A549 treated with AZD2906 at 1 μM for 4 hours (cell line): Measurements from ENCODE around the gene KCNJ2. TPM values are rescaled to one million over a fixed set of nuclear protein-coding genes. Genes with fewer than 3 reads are reported as not detected.

ENCODE experiments used
- total RNA-seq: library from RNA; stranded (reverse); fragments of 200-300 nt; extraction: Qiagen RNA extraction; gene quantifications from 5 replicates; pipeline ENCODE4 v1.2.3, GENCODE V29; 2022

The KCNJ2 gene
- total RNA-seq, result 0.03 to 0.10 TPM (median 0.06 TPM) in 5 replicates

DNA sequence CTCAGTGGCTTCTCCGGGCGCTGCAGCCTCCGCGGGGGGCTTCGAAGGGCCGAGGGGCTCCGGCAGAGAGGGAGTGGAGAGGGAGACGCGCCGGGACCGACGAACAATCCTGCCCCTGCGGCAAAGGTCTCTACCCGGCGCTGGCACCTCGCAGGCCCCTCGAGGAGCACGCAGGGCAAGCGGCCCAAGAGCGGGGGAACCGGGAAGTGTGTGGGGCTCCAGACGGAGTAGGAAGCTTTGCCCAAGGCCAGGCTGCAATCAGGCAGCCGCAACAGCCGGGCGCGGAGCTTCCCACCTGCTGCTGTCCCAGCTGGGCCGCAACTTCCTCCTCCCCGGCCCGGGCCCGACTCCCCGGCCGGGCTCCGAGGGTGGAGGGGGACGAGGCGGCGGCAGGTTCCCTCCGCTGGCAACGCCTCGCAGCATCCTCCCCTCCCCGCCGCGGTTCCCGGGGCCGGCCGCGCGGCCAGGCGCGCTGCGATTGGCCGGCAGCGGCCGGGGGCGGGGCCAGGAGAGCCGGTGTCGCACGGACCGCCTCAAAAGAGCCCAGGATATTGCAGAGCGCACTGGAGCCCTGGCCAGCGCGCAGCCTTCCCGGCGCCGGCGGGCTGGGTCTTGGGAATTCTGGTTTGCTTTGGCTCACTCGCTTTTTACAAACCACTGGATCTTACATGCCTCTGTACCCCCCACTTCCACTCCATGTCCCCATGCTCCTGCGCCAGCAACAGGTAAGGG is at the start of gene KCNJ2:
Gene KCNJ2 (plus strand): TSS at position 556 of the 732 bp plus-strand sequence. CDS start 5,508 bp downstream, outside the sequence.

Other genes starting within 250 kb of the KCNJ2 start
- 0.21 to 0.41 TPM (median 0.31 TPM) in 5 replicates for gene KCNJ16, start 94.3 kb upstream of the KCNJ2 start, total RNA-seq